Astrocyte (in vitro differentiated cells and primary cell): ENCODE data around the gene RAE1. TPM values are rescaled to one million over a fixed set of nuclear protein-coding genes. Genes with fewer than 3 reads are reported as not detected.
"Not testable (repeated sequence)": the region's sequence is repeated elsewhere in the genome, so short reads cannot be mapped to it uniquely, and the experiment has no call there.

Experiments
- DNase-seq: peaks from one replicate; pipeline ENCODE4 v3.0.0-alpha.2; 2010; ENCODE audit warnings: low read depth
- FAIRE-seq: peaks from 2 replicates; lab custom pipeline; 2011; peaks lifted over from hg19 to GRCh38; lab: Jason Lieb, UNC
- H2AFZ ChIP-seq: 2 replicates; pipeline ENCODE4 v1.6.0; 2012; ENCODE audit warnings: low read depth, low read length, inconsistent platforms
- H3K27ac ChIP-seq: 2 replicates; pipeline ENCODE4 v1.5.1; 2011; ENCODE audit warnings: low read depth, low read length, inconsistent platforms
- H3K27me3 ChIP-seq: 2 replicates; pipeline ENCODE4 v1.6.0; 2011; ENCODE audit warnings: low read length, inconsistent platforms; ENCODE audit not compliant: insufficient read depth
- H3K36me3 ChIP-seq: 2 replicates; pipeline ENCODE4 v1.5.1; 2011; ENCODE audit warnings: low read length, inconsistent platforms; ENCODE audit not compliant: insufficient read depth
- H3K4me1 ChIP-seq: 2 replicates; pipeline ENCODE4 v1.5.1; 2011; ENCODE audit warnings: low read length, inconsistent platforms; ENCODE audit not compliant: insufficient read depth
- H3K4me2 ChIP-seq: 2 replicates; pipeline ENCODE4 v1.6.0; 2012; ENCODE audit warnings: low read length, inconsistent platforms
- H3K4me3 ChIP-seq: 2 replicates; pipeline ENCODE4 v1.5.1; 2011; ENCODE audit warnings: low read depth, mild to moderate bottlenecking, low read length, inconsistent platforms; ENCODE audit not compliant: insufficient read depth
- H3K79me2 ChIP-seq: 2 replicates; pipeline ENCODE4 v1.6.0; 2012; ENCODE audit warnings: mild to moderate bottlenecking, low read length, inconsistent platforms; ENCODE audit not compliant: insufficient read depth
- H3K9ac ChIP-seq: 2 replicates; pipeline ENCODE4 v1.6.0; 2012; ENCODE audit warnings: mild to moderate bottlenecking, low read length, inconsistent platforms
- H3K9me3 ChIP-seq: 2 replicates; pipeline ENCODE4 v1.5.1; 2012; ENCODE audit warnings: low read depth, mild to moderate bottlenecking, low read length, inconsistent platforms; ENCODE audit not compliant: insufficient read depth
- H4K20me1 ChIP-seq: 2 replicates; pipeline ENCODE4 v1.6.0; 2012; ENCODE audit warnings: low read length, inconsistent platforms; ENCODE audit not compliant: insufficient read depth
- H3K27ac Mint-ChIP-seq: one replicate; pipeline ENCODE4 v1.8.0; 2021; ENCODE audit warnings: mild to moderate bottlenecking, mixed read lengths; ENCODE audit not compliant: unreplicated experiment
- H3K27me3 Mint-ChIP-seq: one replicate; pipeline ENCODE4 v1.8.0; 2021; ENCODE audit warnings: low read depth, mixed read lengths; ENCODE audit not compliant: unreplicated experiment
- H3K36me3 Mint-ChIP-seq: one replicate; pipeline ENCODE4 v1.8.0; 2021; ENCODE audit warnings: low read depth, mixed read lengths; ENCODE audit not compliant: unreplicated experiment
- H3K4me1 Mint-ChIP-seq: one replicate; pipeline ENCODE4 v1.8.0; 2021; ENCODE audit warnings: low read depth, mixed read lengths; ENCODE audit not compliant: unreplicated experiment
- H3K4me3 Mint-ChIP-seq: one replicate; pipeline ENCODE4 v1.8.0; 2021; ENCODE audit warnings: mild to moderate bottlenecking, moderate library complexity, mixed read lengths; ENCODE audit not compliant: unreplicated experiment
- H3K9me3 Mint-ChIP-seq: one replicate; pipeline ENCODE4 v1.8.0; 2021; ENCODE audit warnings: mild to moderate bottlenecking, mixed read lengths; ENCODE audit not compliant: unreplicated experiment
- CTCF ChIP-seq: IDR thresholded peaks from 2 replicates; pipeline ENCODE4 v1.5.1; 2011; ENCODE audit warnings: low read depth, mild to moderate bottlenecking, inconsistent platforms, low read length, moderate library complexity; ENCODE audit not compliant: insufficient read depth
- EZH2 ChIP-seq: IDR thresholded peaks from 2 replicates; pipeline ENCODE4 v1.6.1; 2012; ENCODE audit warnings: mild to moderate bottlenecking, low read length, inconsistent platforms; ENCODE audit not compliant: insufficient read depth
- total RNA-seq: library from RNA; stranded (reverse); gene quantifications from 2 replicates; pipeline ENCODE4 v1.2.1, GENCODE V29; 2021

The RAE1 gene
- total RNA-seq, 1 donor from 2014 or later, result 31.1 TPM

GRCh38 chr20:57348922-57349574 is 2.0 kb upstream of the RAE1 start:
- FAIRE-seq, H3K9me3 Mint-ChIP-seq, H3K4me3 ChIP-seq, H3K4me2 ChIP-seq, DNase-seq, H3K27ac ChIP-seq, H3K9me3 ChIP-seq, H3K4me1 ChIP-seq, H3K27ac Mint-ChIP-seq, H3K4me1 Mint-ChIP-seq, H2AFZ ChIP-seq, H3K4me3 Mint-ChIP-seq, H3K36me3 ChIP-seq, H3K27me3 ChIP-seq, H3K27me3 Mint-ChIP-seq, H3K9ac ChIP-seq, H3K36me3 Mint-ChIP-seq: not testable (repeated sequence)
- Histone ChIP-seq H4K20me1 (peaks cover 24% of the 10 kb centered on the region), H3K79me2 (peaks cover 30% of the 10 kb centered on the region)

- peaks cover 8% of the 10 kb centered on the region for H3K4me1 ChIP-seq
- no peak overlapping the region for H3K27ac ChIP-seq
- H3K27ac Mint-ChIP-seq, result no peak overlapping the region
- H3K27me3 ChIP-seq, result no peaks in the 10 kb centered on the region
- no peaks in the 10 kb centered on the region for H3K9me3 Mint-ChIP-seq
- no peaks in the 10 kb centered on the region for H3K36me3 Mint-ChIP-seq
- H2AFZ ChIP-seq, result peak overlapping the region; percentile 13
- no peak for TF ChIP-seq EZH2
- no peak for TF ChIP-seq CTCF
- H3K9me3 ChIP-seq, result no peaks in the 10 kb centered on the region
- H3K27me3 Mint-ChIP-seq, result no peaks in the 10 kb centered on the region
- H3K4me1 Mint-ChIP-seq, result peaks cover 10% of the 10 kb centered on the region
- peaks cover 39% of the 10 kb centered on the region for H3K79me2 ChIP-seq
- DNase-seq (peak; percentile 1), FAIRE-seq (no peak)
- H3K36me3 ChIP-seq, result peaks cover 11% of the 10 kb centered on the region
- peaks cover 31% of the 10 kb centered on the region for H4K20me1 ChIP-seq
- no peak overlapping the region for H3K4me3 ChIP-seq
- H3K4me2 ChIP-seq, result no peak overlapping the region
- no peak overlapping the region for H3K9ac ChIP-seq
- H3K4me3 Mint-ChIP-seq, result peak overlapping the region; percentile 64
Measured at GRCh38 chr20:57350081-57350710, 859 bp upstream of the RAE1 start.

GRCh38 chr20:57350726-57351041 is 371 bp upstream of the RAE1 start:
- H3K4me1 Mint-ChIP-seq, H3K27ac Mint-ChIP-seq, H3K27me3 Mint-ChIP-seq, H3K9me3 Mint-ChIP-seq, H3K36me3 Mint-ChIP-seq, H3K4me1 ChIP-seq, H3K27me3 ChIP-seq, FAIRE-seq, DNase-seq, H3K9me3 ChIP-seq: not testable (repeated sequence)
- H3K4me2 ChIP-seq, result peak overlapping the region; percentile 88
- peaks cover 44% of the 10 kb centered on the region for H3K79me2 ChIP-seq
- peak overlapping the region; percentile 98 for H3K9ac ChIP-seq
- H4K20me1 ChIP-seq, result peaks cover 31% of the 10 kb centered on the region
- peak overlapping the region; percentile 91 for H2AFZ ChIP-seq
- peak overlapping the region; percentile 94 for H3K27ac ChIP-seq
- peak overlapping the region; percentile 89 for H3K4me3 ChIP-seq
- peaks cover 15% of the 10 kb centered on the region for H3K36me3 ChIP-seq
- H3K4me3 Mint-ChIP-seq, result peak overlapping the region; percentile 92
